ENCODE results near the gene PTPRB.
"Not testable (repeated sequence)": the region's sequence is repeated elsewhere in the genome, so short reads cannot be mapped to it uniquely, and the experiment has no call there.

PTPRB gene

GRCh38 chr12:70534466-70534865 lies 102.8 kb downstream of the PTPRB start:
- DNase-seq, result no peak

- no peak for DNase-seq
Measured at GRCh38 chr12:70529647-70530046, 107.6 kb downstream of the PTPRB start.

GRCh38 chr12:70520847-70521246 lies 116.4 kb downstream of the PTPRB start:
- no peak for DNase-seq

- DNase-seq, result no peak
Measured at GRCh38 chr12:70513426-70513825, 123.8 kb downstream of the PTPRB start.

- no peak for DNase-seq
Measured at GRCh38 chr12:70508178-70508577, 129.1 kb downstream of the PTPRB start.

- DNase-seq, result no peak
Measured at GRCh38 chr12:70507442-70507841, 129.8 kb downstream of the PTPRB start.

GRCh38 chr12:70497508-70497907 lies 139.7 kb downstream of the PTPRB start:
- DNase-seq, result no peak

GRCh38 chr12:70492904-70493303 lies 144.3 kb downstream of the PTPRB start:
- DNase-seq, result not testable (repeated sequence)

GRCh38 chr12:70490928-70491327 lies 146.3 kb downstream of the PTPRB start:
- DNase-seq, result not testable (repeated sequence)

GRCh38 chr12:70487440-70487839 lies 149.8 kb downstream of the PTPRB start:
- no peak for DNase-seq

GRCh38 chr12:70486588-70486987 lies 150.6 kb downstream of the PTPRB start:
- DNase-seq, result no peak

GRCh38 chr12:70485704-70486103 lies 151.5 kb downstream of the PTPRB start:
- no peak for DNase-seq

GRCh38 chr12:70484464-70484863 lies 152.8 kb downstream of the PTPRB start:
- no peak for DNase-seq

- DNase-seq, result no peak
Measured at GRCh38 chr12:70482764-70483163, 154.5 kb downstream of the PTPRB start.

GRCh38 chr12:70469221-70469820 lies 167.9 kb downstream of the PTPRB start:
- DNase-seq, result no peak

GRCh38 chr12:70468741-70469140 lies 168.5 kb downstream of the PTPRB start:
- DNase-seq, result no peak

GRCh38 chr12:70467918-70468733 lies 169.1 kb downstream of the PTPRB start:
- DNase-seq, result no peak

GRCh38 chr12:70467476-70467875 lies 169.8 kb downstream of the PTPRB start:
- DNase-seq, result no peak

GRCh38 chr12:70466753-70467152 lies 170.5 kb downstream of the PTPRB start:
- no peak for DNase-seq

Data from NCI-H187 treated with DMSO at 0.1 percent for 48 hours (cell line).